Glomerular endothelial cell (primary cell): ENCODE data around the gene TSC1. TPM values are rescaled to one million over a fixed set of nuclear protein-coding genes. Genes with fewer than 3 reads are reported as not detected.

Source experiments
- DNase-seq: peaks from one replicate; pipeline ENCODE4 v3.0.0-alpha.2; 2011; ENCODE audit warnings: low read depth, low spot score; ENCODE audit errors: extremely low read depth
- total RNA-seq: library from RNA; depleted of rRNA; stranded (reverse); fragments of >200 nt; gene quantifications from 2 replicates; pipeline ENCODE4 v1.2.3, GENCODE V29; 2015

TSC1 gene
- total RNA-seq, 1 donor from 2014 or later = 37.1 TPM

DNA sequence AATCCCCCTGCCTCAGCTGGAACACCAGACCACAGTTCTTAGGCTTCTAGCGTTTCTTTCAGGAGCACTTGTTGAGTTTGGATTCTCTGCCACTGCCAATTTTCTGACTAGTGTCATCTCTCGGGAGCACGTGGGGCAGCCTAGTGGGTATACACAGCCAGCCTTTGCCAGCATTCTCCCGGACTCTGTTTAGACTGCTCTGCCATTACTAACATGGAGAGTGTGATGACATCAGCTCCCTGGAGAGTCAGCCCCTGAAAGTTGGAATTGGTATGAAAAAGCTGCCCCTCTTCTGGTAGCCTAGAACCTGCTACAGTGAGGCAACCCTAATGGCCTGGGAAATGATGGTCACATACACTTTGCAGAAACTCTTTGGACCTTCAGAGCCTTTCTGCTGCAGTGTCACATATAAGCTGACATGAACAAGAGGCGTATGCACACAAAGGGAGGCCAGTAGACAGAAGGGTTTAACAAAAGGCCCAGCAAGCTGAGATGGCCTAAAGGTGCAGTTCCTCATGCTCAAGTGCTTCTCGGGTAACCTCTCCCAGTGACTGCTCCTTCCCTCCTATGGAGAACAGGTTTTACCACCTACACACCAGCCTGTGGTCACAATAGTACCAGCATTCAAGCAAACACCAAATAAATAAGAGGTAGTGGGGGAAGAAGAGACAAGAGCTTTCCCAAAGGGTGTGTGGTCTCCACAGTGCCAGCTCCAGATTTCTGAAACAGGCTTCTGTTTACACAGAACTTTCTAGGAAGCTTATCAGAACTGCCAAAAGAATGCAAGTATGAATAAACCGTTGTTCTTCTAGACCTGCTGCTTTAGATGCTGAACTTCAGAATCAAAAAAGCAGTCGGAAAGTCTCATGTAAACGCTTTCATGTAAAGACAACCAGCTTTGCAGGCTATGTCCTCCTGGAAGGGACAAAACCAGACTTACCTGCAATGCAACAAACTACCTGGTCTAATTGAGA, 49.3 kb downstream of the TSC1 start:
- no peak for DNase-seq

DNA sequence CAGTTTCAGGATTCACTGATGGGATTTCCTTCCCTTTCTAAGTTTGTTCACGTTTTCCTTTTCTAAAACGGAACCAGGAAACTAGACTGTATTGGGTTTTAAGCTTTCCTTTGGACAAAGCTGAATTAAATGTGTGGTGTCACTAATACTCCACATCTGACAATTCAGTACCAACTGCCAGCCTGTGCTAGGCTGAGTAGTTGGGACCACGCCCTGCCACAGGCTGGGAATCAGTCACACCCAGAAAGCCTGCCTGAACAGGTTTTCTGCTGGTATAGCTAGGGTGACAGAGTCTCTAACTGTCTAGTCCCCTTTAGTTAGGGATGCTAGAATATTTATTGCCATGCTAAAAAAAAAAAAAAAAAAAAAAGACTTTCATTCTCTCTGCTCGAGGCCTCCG, 50.1 kb downstream of the TSC1 start:
- DNase-seq = no peak

DNA sequence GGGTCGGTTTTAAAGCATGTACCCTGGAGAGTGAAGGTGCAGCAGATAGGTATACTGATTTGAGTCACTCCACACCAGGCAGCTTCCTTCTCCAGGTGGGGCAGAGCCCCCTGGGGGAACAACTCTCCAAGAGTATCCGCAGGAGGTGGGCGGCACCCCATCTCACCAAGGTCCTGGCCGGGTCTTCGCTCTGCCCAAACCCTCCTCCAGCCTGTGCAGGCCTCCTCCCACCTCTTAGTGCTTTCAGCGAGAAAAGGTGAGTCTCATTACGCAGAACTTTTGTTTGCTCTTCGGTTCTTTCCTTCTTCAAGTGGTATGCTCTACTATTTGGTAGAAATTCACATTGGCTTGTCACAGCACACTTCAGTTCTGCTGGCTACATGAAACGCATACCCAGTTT, 52.0 kb downstream of the TSC1 start:
- DNase-seq = no peak

DNA sequence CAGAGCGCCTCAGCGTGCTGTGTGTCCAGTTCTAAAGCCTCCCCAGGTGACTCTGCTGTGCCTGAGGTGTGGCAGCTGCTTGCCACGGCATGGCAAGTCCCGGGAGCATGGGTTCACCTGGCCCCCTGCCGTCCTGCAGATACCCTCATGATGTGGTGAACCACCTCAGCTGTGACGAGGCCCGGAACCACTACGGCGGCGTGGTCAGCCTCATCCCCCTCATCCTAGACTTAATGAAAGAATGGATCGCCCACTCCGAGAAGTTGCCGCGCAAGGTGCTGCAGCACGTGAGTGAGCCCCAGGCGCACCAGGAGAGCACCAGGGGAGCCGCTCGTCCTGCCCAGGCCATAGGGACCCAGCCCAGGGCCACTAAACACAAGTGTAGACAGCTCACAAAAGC, 56.3 kb downstream of the TSC1 start:
- no peak for DNase-seq

DNA sequence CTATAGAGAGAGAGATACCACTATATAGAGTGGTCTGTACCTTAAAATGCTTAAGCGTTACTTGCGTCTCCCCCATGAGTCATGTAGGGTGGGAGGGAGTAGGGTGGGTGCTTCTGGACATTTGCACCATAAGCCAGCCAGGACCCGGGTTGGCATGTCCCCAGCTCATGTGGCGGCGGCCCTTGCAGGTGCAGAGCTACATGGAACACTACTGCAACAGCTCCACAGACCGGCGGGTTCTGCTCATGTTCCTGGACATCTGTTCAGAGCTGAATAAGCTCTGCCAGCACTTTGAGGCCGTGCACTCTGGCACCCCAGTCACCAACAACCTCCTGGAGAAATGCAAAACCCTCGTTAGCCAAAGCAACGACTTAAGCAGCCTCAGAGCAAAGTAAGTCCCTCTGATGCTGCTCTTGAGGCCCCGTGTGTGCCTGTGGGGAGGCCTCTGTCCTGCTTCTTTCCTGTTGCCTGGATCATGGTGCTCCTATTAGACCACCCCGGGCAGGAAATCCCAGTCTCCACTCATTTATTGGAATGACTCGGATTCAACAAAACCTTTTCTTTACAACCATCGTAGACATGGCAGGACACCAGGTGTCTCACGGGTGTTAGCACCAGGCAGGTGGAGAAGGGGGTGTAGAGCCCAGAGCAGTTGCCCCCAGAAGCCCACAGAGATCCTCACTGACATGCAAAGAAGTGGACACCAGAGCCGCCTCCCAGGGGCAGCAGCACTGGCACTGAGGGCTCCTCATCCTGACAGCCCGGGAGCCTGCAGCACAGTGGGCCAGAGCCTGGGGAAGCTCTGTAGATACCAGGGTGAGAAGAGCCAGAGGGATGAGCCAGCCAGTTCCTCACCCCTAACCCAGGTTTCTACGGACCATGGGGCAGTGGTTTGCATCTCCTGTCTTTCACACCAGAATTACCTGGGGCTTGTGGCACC, 57.0 kb downstream of the TSC1 start:
- DNase-seq = no peak

DNA sequence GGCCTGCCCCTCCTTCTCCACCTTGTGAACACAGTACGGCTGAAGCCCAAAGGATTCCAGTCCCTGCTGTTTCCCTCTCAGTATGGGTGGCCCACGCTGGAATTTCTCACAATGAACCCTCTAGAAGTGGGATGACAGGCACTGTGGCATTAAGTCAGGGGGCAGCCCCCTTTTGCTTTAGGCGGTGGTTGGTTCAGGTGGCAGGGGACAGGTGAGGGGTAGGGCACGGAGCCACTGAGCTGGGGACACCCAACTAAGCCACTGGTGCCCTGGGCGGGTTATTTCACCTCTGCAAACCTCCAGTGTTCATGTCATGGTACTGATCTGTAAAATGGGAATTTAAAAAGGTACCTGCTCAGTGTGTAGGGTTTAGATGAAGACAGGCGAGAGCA, 58.1 kb downstream of the TSC1 start:
- no peak for DNase-seq

DNA sequence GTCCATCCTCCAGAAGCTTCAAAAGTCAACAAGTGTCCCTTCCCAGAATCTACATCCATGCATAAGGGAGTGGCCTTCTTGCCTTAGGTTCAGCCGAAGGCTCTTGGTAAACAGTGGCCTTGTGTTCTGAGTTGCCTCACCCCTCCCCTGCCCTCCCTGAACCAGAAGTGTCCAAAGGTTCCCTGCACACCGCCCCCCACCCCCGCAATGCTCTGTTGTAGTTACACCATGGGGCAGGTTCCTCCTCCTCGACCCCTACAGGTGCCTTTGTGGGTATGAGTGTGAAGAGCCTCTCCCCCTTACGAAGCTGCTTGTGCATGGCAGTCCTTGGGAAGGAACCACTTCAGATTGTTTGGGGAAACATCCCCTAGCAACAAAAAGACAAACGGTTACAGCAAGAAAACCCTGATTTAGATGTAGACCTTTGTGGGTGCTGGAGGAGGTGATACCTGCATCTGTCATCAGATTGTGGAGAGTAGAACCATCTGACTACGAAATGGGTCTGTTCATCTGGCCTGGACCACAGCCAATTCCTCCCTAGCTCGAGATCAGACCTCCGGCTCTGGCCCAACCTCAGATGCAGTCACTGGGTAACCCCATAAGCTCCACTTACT, 58.6 kb downstream of the TSC1 start:
- no peak for DNase-seq

DNA sequence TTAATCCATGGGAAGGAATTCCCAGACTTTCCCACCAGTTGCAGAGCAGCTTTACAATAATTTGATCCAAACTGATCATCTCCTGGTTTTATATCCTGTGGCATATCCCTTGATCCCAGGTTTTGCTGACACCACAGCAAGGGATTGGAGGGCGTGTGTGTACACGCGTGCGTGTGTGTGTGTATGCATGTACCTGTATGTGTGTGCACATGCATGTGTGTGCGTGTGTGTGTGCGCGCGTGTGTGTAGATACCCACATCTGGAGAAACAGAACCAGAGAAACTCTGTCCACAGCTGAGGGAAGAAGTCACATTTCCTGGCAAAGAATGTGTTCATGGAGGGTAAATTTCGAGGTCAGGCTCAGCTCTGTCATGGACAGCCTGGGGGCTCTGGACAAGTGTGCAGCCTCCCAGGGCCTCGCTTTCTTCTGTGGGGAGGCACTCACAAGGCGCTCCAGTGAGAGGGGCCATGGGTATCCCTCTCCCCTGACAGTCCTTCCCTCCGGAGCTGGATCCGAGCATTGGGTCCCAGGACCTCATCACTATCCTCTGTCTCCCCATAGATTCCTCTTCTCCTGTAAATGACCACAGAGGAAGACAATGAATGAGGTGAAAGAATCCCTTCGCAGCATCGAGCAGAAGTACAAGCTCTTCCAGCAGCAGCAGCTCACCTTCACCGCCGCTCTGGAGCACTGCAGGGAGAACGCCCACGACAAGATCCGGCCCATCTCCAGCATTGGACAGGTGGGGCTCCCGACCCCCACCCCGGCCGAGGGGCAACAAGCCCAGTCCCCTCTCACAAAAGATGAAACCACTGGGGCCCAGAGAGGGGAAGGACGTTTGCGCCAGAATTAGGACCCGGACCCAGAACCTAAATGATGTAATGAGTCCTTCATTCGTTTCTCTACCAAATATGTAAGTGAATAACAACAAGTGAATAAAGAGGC, 60.8 kb downstream of the TSC1 start:
- no peak for DNase-seq

DNA sequence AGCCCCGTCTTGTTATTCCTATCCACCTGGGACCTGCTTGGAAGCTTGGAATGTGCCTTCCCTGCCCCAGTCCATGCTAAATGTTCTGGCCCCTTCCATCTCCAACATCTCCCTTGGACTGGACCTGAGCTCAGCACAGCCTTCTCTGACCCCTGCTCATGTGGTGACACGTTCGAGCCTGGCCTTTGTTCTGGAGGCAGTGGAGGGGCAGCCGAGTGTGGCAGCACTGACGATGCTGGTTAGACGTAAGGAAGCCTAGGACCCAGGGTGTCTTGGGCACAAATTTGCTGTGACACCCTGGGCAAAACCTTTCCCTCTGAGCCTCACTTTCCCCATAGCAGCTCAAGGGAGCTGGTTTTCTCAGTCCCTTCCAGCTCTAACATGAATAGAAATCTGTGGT, 61.8 kb downstream of the TSC1 start:
- no peak for DNase-seq

DNA sequence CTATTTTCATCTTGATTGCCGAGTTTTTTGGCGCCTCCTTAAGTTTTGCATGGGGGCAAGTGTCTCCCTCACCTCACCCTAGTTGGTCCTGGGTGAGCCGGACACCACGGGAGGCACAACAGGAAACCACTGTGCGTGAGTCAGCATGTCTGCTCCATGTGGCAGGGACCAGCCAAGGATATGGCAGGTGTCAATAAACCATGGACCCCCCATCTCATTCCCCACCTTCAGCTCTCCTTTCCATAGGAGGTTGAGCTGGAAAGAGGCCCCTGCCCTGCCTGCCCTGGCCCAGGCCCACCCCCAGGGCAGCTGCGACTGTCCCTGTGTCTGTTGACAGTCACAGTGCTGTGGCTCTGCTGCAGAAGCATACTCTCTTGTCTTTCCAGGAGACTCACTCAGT, 62.6 kb downstream of the TSC1 start:
- DNase-seq = no peak

DNA sequence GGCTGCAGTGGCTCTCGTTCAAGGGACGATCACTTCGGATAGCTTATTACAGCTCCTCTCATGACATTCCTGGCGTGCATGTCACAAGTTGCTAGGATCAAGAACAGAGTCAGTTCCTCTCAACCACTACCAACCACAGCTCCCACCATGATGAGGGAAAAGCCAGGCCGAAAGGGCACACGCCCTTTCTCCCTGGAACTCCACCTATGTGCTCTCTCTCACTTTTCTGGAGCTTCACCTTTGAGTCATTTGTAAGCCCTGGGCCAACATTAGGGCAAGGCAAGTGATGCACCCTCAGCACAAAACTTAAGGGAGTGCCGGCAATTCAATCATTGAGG, 64.1 kb downstream of the TSC1 start:
- DNase-seq = no peak

DNA sequence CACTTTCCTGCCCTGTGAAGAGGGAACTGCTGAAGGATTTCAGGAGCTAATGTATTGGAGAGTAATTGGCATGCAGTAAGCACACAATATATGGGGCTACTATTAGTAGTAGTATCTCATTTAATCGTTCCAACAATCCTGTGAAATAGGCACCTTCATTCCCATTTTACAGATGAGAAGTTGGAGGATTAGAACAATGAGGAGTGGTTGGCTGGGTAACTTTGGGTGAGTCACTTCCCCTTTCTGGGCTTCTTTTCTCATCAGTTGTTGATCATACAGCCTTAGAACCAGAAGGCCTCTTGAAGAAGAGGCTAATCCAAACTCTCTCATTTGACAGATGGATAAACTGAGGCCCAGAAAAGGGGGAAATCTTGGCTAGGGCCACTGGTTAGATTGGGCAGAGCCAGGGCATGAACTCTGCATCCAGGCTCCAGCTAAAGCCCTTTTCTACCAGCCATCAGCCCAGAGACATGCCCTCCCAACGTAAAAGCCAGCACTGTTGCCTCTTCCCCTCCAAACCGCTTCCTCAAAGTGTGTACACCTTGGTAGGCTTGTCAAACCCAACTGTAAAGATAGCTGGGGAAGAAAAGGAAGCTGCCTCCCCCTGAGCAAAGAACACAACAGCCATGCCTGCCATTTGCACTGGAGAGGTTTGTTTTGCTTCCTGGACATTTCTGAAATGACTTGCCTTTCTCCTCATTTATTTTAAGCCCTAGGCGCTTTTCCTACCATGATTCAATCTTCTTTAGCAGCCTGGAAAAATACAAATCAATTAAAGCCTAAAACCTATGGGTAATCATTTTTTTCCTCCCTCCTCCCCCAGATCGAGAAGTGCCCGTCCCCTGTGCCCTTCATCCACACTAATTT, 64.7 kb downstream of the TSC1 start:
- no peak for DNase-seq

DNA sequence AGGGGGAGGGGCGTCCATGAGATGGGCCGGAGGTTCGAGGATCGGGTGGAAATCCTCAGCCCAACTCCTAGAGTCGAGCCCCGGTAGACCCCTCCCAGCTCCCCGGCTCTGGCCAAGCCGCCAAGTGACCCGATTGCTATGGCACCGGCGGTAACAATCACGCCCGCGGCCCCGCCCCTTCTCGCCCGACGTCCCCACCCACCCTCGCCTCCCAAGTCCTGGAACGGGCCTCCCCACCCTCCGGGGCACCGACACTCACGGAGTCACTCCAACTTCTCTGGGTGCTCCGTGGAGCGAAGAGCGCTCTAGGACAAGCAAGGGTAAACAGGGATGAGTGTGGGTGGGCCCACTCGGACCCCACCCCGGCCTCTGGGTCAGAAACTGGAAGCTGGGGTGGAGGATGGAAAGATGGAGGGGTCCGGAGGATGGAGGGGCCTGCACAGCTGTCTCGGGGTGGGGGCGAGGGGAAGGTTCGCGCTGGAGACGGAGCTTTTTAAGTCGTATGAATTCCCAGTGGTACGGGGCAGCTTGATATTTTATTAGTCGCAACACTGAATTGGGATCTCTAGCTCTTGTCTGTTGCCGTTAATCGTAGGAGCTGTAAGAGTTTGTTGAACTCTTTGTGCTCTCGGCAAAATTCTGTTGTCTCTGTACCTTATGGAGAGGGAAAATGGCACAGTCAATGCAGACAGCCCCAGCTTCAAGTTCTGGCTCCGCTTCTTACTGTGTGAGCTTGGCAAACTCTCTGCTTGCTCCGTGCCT, 65.5 kb downstream of the TSC1 start, which contains the start of gene SPACA9:
SPACA9 (plus strand) TSS at position 204 of the 762 bp plus-strand sequence. CDS start 5,050 bp downstream, outside the sequence.
- no peak for DNase-seq

DNA sequence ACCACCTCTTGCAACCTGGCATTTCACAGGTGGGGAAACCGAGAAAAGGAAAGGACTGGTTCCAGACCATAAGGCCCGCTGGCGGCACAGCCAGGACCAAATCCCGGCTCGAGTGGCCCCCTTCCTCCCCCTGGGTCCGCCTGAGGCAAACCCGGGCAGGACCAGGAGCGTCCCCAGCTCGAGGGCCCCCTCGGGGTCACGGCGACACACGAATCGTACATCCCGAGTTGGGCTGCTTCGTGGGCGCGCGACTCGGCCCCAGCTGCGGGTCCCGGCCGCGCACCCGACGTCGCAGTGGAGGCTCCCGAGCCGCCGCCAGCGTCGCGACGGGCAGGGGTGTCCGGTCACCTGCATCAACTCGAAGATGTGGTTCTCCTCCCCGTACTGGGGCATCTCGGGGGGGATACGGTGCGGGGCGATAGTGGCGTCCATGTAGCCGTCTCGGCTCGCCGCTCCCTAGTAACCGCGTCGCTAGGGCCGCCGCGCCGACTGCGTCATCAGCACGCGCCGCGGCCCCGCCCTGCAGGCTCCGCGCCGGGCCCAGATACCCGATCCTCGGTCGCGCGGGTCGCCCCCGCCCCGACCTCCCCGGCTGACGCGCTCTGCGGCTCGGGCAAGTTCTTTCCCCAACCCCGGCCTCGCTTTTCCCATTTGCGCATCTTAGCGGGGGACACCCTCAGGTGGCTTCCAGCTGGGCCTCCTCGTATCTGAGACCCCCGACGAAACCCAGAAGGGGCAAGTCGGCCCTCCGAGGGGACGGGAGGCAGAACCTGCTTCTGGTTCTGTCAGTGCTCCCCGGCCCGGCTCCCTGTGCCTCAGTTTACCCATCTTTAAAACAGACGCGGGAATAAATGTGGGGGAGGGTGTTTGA, 66.4 kb downstream of the TSC1 start, which contains the start of gene AK8:
AK8 (minus strand) TSS at position 461 of the 871 bp plus-strand sequence; CDS start at position 432, 29 bp downstream.
- no peak for DNase-seq

DNA sequence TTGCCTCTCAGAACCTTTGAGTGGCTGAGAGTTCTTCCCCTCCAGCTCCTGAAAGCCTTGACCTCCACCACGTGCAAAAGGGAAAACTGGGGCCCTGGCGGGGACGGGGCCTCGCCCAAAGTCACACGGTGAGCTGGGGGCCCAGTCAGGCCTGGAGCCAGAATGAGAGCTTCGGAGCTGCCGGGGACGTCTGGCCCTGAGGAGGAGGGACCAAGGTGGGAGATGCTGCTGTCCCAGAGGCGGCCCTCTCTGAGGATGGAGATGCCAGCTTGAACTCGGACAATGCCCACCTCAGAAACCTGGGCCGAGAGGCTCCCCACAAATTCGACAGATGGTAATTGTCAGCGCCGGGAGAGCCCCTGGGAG, 67.0 kb downstream of the TSC1 start:
- DNase-seq = no peak

DNA sequence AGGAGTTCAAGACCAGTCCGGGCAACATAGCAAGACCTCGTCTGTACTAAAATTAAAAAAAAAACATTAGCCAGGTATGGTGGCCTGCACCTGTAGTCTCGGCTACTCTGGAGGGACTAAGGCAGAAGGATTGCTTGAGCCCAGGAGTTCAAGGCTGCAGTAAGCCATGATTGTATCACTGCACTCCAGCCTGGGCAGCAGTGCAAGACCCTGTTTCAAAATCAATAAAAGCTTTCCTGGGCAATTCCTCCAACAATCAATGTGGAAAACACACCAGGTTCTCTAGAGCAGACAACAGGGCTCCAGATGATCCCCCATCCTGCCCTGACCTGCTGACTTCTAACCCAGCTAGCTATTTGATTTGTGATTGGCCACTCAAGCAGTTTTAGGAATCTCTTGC, 67.6 kb downstream of the TSC1 start:
- no peak for DNase-seq

DNA sequence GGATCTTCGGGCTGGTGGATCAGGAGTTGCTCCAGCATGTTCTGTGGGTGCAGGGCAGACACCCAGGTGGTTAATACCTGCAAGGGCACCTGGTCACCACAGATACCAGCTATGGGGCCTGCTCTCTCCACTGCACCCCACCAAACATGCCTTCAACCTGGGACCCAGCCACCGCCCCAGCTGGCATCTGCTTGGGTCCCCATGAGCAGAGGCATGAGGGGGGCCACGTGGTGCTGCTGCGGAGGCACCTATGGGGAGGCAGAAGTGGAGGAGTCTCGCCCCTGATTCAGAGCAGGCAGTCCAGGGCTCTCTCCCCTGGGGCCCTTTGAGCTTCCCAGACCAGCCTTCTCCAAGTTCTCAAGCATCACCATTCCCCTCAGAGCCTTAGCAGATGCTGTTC, 69.3 kb downstream of the TSC1 start:
- DNase-seq = no peak
